Osteocyte (in vitro differentiated cells): ENCODE data around the gene FBXO5. TPM values are rescaled to one million over a fixed set of nuclear protein-coding genes. Genes with fewer than 3 reads are reported as not detected.
"Not testable (repeated sequence)": the region's sequence is repeated elsewhere in the genome, so short reads cannot be mapped to it uniquely, and the experiment has no call there.

Source experiments
- DNase-seq: peaks from one replicate; pipeline ENCODE4 v3.0.0; 2021; ENCODE audit warnings: mixed read lengths; ENCODE audit not compliant: unreplicated experiment; ENCODE audit errors: extremely low spot score
- H3K27ac Mint-ChIP-seq: one replicate; pipeline ENCODE4 v1.8.0; 2021; ENCODE audit warnings: mild to moderate bottlenecking, mixed read lengths; ENCODE audit not compliant: unreplicated experiment
- H3K27me3 Mint-ChIP-seq: one replicate; pipeline ENCODE4 v1.8.0; 2021; ENCODE audit warnings: mixed read lengths; ENCODE audit not compliant: unreplicated experiment
- H3K36me3 Mint-ChIP-seq: one replicate; pipeline ENCODE4 v1.8.0; 2021; ENCODE audit warnings: mixed read lengths; ENCODE audit not compliant: unreplicated experiment
- H3K4me1 Mint-ChIP-seq: one replicate; pipeline ENCODE4 v1.8.0; 2021; ENCODE audit warnings: mixed read lengths; ENCODE audit not compliant: unreplicated experiment
- H3K4me3 Mint-ChIP-seq: one replicate; pipeline ENCODE4 v1.8.0; 2021; ENCODE audit warnings: mild to moderate bottlenecking, moderate library complexity, mixed read lengths; ENCODE audit not compliant: unreplicated experiment
- H3K9me3 Mint-ChIP-seq: one replicate; pipeline ENCODE4 v1.8.0; 2021; ENCODE audit warnings: mixed read lengths; ENCODE audit not compliant: unreplicated experiment
- total RNA-seq: library from RNA; stranded (reverse); gene quantifications from 2 replicates; pipeline ENCODE4 v1.2.1, GENCODE V29; 2021
- TF ChIP-seq, protein P1 (sequence below): fragments of 200-600 bp; sonication (generic); IDR thresholded peaks from 2 replicates; pipeline ENCODE4 v1.5.0; 2021; ENCODE audit warnings: antibody characterized with exemption, mild to moderate bottlenecking, moderate library complexity

Gene FBXO5
- total RNA-seq, 1 donor from 2014 or later = 8.9 TPM

DNA sequence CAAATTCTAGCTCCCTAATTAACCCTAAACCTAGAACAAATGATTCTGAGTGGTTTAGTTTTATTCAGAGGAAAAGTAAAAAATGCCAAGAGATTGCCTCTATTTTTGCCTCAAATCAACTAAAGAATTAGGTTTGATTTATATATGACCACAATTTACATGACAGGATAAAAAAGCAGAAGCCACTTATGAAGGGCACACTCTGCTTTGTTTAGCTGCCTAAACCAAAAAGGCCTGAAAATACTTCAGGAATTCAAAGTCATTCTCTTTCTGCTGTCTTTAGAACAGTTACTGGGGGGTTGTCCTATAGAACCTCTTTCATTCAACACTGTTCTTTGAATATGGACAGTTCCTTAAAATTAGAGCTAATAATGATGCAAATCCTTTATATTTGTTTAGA is 5.3 kb downstream of the FBXO5 start:
- no peak for DNase-seq
- H3K4me1 Mint-ChIP-seq = peaks cover 56% of the 10 kb centered on the region
- TF ChIP-seq, protein P1, sequence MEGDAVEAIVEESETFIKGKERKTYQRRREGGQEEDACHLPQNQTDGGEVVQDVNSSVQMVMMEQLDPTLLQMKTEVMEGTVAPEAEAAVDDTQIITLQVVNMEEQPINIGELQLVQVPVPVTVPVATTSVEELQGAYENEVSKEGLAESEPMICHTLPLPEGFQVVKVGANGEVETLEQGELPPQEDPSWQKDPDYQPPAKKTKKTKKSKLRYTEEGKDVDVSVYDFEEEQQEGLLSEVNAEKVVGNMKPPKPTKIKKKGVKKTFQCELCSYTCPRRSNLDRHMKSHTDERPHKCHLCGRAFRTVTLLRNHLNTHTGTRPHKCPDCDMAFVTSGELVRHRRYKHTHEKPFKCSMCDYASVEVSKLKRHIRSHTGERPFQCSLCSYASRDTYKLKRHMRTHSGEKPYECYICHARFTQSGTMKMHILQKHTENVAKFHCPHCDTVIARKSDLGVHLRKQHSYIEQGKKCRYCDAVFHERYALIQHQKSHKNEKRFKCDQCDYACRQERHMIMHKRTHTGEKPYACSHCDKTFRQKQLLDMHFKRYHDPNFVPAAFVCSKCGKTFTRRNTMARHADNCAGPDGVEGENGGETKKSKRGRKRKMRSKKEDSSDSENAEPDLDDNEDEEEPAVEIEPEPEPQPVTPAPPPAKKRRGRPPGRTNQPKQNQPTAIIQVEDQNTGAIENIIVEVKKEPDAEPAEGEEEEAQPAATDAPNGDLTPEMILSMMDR = no peak
- H3K4me3 Mint-ChIP-seq = no peak overlapping the region
- H3K36me3 Mint-ChIP-seq = peaks cover 12% of the 10 kb centered on the region
- peak overlapping the region; percentile 50 for H3K27ac Mint-ChIP-seq
- no peaks in the 10 kb centered on the region for H3K27me3 Mint-ChIP-seq
- no peaks in the 10 kb centered on the region for H3K9me3 Mint-ChIP-seq

- DNase-seq = no peak
- H3K9me3 Mint-ChIP-seq = no peaks in the 10 kb centered on the region
- TF ChIP-seq, protein P1 = no peak
- no peaks in the 10 kb centered on the region for H3K27me3 Mint-ChIP-seq
- peaks cover 52% of the 10 kb centered on the region for H3K4me1 Mint-ChIP-seq
- H3K4me3 Mint-ChIP-seq = no peak overlapping the region
- peak overlapping the region; percentile 31 for H3K27ac Mint-ChIP-seq
- H3K36me3 Mint-ChIP-seq = peaks cover 18% of the 10 kb centered on the region
These were observed 6.1 kb downstream of the FBXO5 start for GRCh38 chr6:152976749-152977148.

DNA sequence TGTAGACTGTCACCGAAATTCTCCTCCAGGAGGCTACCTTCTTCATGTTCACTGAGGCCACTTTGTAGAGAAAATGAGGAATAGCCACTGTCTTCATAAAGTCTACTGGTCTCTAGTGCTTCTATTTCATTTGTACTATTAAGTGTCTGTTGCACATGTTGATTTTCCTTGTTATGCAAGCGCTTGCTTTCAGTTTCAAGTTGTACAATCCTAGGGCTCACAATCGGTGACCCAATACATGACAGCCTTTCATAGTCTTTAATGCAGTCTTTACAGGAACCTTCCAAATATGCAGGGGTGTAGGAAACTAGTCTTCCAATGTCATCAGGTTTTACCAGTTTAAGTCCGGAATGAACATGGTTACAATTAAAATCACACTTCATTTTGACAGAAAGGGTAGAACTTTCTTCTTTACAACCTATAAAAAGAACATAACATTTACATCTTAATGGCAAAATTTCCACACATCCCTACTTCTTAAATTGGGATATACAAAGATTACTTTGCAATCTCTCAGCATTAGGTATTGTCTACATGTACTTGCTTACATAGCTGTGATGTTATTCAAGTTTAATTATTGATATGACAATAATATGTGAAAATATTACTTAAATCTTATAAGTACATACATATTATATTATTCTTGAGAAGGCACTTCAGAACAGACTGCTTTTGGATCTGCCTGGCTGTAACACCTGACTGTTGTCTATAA is 7.5 kb downstream of the FBXO5 start:
- peaks cover 40% of the 10 kb centered on the region for H3K4me1 Mint-ChIP-seq
- no peak overlapping the region for H3K27ac Mint-ChIP-seq
- no peaks in the 10 kb centered on the region for H3K27me3 Mint-ChIP-seq
- TF ChIP-seq, protein P1 = no peak
- DNase-seq = no peak
- no peaks in the 10 kb centered on the region for H3K9me3 Mint-ChIP-seq
- H3K4me3 Mint-ChIP-seq = no peak overlapping the region
- H3K36me3 Mint-ChIP-seq = peaks cover 28% of the 10 kb centered on the region

GRCh38 chr6:152973916-152974315 is 8.9 kb downstream of the FBXO5 start:
- DNase-seq = no peak
- H3K4me1 Mint-ChIP-seq = peaks cover 31% of the 10 kb centered on the region
- peaks cover 42% of the 10 kb centered on the region for H3K36me3 Mint-ChIP-seq
- TF ChIP-seq, protein P1 = no peak
- no peak overlapping the region for H3K27ac Mint-ChIP-seq
- no peaks in the 10 kb centered on the region for H3K27me3 Mint-ChIP-seq
- H3K9me3 Mint-ChIP-seq = peaks cover 7% of the 10 kb centered on the region
- H3K4me3 Mint-ChIP-seq = no peak overlapping the region

GRCh38 chr6:152969688-152970418 is 13.0 kb downstream of the FBXO5 start:
- TF ChIP-seq, protein P1 = no peak
- no peaks in the 10 kb centered on the region for H3K27me3 Mint-ChIP-seq
- H3K4me1 Mint-ChIP-seq = peaks cover 3% of the 10 kb centered on the region
- no peak overlapping the region for H3K27ac Mint-ChIP-seq
- H3K9me3 Mint-ChIP-seq = peaks cover 24% of the 10 kb centered on the region
- peaks cover 39% of the 10 kb centered on the region for H3K36me3 Mint-ChIP-seq
- no peak overlapping the region for H3K4me3 Mint-ChIP-seq
- DNase-seq = no peak

- not testable (repeated sequence) for H3K27ac Mint-ChIP-seq, DNase-seq, H3K4me3 Mint-ChIP-seq, H3K4me1 Mint-ChIP-seq
- peaks cover 32% of the 10 kb centered on the region for H3K9me3 Mint-ChIP-seq
- H3K27me3 Mint-ChIP-seq = peaks cover 22% of the 10 kb centered on the region
- H3K36me3 Mint-ChIP-seq = peaks cover 23% of the 10 kb centered on the region
These were observed 16.5 kb downstream of the FBXO5 start for GRCh38 chr6:152966168-152966894.
